Measurements from ENCODE around the gene TBC1D22A. TPM values are rescaled to one million over a fixed set of nuclear protein-coding genes. Genes with fewer than 3 reads are reported as not detected.
A peak's percentile ranks its signal among the peaks of the same experiment; 100 is the strongest.

TBC1D22A gene
- total RNA-seq, 6 experiments from 2014 or later = 10.9 to 18.1 (median 14.0) TPM

DNA sequence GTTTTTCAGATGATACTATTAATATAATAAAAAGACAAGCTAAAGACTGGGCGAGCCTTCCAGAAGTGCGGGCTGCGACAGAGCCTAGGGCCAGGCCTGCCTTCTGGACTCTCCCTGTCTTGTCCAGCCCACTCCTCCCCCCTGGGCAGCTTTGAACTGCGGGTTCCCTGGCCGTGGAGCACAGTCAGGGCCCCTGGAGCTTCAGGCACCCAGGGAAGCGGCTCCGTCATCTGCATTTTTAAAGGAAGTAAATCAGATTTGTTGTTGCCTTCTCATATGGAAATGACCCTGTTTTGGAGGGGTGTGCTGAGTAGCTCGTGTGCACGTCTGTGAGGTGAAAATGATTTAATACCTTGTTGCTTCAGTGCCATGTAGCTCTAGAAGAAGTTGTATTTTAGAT lies 265.3 kb downstream of the TBC1D22A start:
- Histone ChIP-seq H3K9me3 (no peaks in the 10 kb centered on the region), H3K27me3 (no peaks in the 10 kb centered on the region), H3K36me3 (no peaks in the 10 kb centered on the region), H3K27ac (no peak overlapping the region), H3K4me1 (no peaks in the 10 kb centered on the region), H3K4me3 (no peak overlapping the region)
- intact Hi-C loops (cut with DNase I) = no loop called here
- ATAC-seq = no peak
- WGBS (ENCODE audit: insufficient coverage, low coverage, low lambda C conversion rate, missing lambda C conversion rate) = 93% methylated on average over 6 of the region's 9 CpGs
- TF ChIP-seq, protein P1, sequence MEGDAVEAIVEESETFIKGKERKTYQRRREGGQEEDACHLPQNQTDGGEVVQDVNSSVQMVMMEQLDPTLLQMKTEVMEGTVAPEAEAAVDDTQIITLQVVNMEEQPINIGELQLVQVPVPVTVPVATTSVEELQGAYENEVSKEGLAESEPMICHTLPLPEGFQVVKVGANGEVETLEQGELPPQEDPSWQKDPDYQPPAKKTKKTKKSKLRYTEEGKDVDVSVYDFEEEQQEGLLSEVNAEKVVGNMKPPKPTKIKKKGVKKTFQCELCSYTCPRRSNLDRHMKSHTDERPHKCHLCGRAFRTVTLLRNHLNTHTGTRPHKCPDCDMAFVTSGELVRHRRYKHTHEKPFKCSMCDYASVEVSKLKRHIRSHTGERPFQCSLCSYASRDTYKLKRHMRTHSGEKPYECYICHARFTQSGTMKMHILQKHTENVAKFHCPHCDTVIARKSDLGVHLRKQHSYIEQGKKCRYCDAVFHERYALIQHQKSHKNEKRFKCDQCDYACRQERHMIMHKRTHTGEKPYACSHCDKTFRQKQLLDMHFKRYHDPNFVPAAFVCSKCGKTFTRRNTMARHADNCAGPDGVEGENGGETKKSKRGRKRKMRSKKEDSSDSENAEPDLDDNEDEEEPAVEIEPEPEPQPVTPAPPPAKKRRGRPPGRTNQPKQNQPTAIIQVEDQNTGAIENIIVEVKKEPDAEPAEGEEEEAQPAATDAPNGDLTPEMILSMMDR (IDR thresholded peaks at IDR 0.05) = no peak
- TF ChIP-seq POLR2A (IDR thresholded peaks at IDR 0.05) = no peak
- DNase-seq = peak in 1 of 3 donors; percentile 5

DNA sequence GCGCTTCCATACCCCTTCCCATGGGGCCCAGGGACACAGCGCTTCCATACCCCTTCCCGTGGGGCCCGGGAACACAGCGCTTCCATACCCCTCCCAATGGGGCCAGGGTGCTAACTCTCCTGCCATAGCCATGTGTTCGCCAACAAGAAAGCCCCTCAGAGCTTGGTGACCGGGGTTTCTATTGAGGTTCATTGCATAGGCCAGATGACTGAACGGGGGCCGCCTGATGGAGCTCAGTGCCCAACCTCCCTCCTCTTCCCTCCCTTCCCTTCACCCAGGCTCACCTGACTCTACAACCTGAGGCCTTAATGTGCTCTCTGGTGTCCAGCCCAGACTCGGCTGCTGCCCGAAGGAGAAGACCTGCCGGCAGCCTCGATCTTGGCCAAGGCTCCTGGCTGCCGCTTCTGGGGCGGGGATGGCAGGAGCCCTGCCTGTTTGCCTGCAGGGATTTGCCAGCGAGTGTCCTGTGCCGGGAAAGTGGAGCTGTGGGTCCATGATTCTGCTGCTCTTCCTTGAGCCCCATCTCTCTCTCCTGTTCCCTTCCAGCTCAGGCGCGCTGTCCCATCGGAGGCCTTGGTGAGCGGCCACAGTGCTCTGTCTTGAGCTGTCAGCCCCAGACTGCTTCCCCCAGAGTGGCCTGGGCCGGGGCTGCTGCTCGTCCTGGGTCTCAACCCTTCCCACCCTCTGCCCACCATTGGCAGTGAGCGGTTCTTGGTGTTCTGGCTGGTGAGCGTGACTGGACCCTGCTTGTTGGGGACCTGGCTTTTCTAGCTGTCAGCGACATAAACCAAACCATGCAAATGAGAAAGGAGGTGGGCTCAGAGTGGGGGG lies 267.0 kb downstream of the TBC1D22A start:
- peak in 2 of 3 donors; percentile 9 to 33 for DNase-seq
- 95% methylated on average over 6 of the region's 26 CpGs for WGBS (ENCODE audit: insufficient coverage, low coverage, low lambda C conversion rate, missing lambda C conversion rate)
- Histone ChIP-seq H3K36me3 (no peaks in the 10 kb centered on the region), H3K27me3 (no peaks in the 10 kb centered on the region), H3K27ac (no peak overlapping the region), H3K9me3 (no peaks in the 10 kb centered on the region), H3K4me1 (no peaks in the 10 kb centered on the region), H3K4me3 (no peak overlapping the region)
- ATAC-seq = no peak
- intact Hi-C loops (cut with DNase I) = no loop called here
- TF ChIP-seq POLR2A (IDR thresholded peaks at IDR 0.05) = no peak
- TF ChIP-seq, protein P1 (IDR thresholded peaks at IDR 0.05) = no peak

DNA sequence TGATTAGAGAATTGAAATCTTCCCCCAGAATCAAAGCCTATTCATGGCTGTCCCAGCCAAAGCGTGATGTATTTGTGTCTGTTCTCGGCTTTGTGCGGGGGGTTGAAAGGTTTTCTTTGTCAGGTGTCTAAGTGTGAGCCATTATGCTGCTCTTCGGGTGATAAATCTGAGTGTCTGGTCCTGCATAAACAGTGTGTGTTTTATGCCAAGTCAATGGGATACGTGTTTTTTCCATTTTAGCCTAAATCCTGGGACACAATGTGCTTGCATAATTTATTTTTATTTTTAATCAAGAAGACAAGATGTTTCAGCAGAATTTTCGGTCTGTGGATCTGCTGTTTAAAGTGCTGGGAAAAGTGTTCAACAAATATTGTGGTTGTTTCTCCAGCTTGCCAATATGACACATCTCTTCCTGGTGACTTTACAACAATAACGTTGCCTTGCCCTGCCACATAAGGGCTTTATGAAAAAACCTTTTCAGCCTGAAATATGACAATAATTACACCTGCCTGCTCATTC lies 267.8 kb downstream of the TBC1D22A start:
- 88% methylated on average over 7 of the region's 7 CpGs for WGBS (ENCODE audit: insufficient coverage, low coverage, low lambda C conversion rate, missing lambda C conversion rate)
- no peaks in the 10 kb centered on the region for H3K4me1 ChIP-seq
- H3K9me3 ChIP-seq = no peaks in the 10 kb centered on the region
- no peak overlapping the region for H3K27ac ChIP-seq
- intact Hi-C loops (cut with DNase I) = no loop called here
- ATAC-seq (no peak), DNase-seq (no peak)
- no peaks in the 10 kb centered on the region for H3K36me3 ChIP-seq
- TF ChIP-seq, protein P1 (IDR thresholded peaks at IDR 0.05) = no peak
- TF ChIP-seq POLR2A (IDR thresholded peaks at IDR 0.05) = no peak
- no peak overlapping the region for H3K4me3 ChIP-seq
- H3K27me3 ChIP-seq = no peaks in the 10 kb centered on the region

- no peaks in the 10 kb centered on the region for H3K9me3 ChIP-seq
- no peak overlapping the region for H3K4me3 ChIP-seq
- no peaks in the 10 kb centered on the region for H3K36me3 ChIP-seq
- intact Hi-C loops (cut with DNase I) = no loop called here
- DNase-seq (peak in 2 of 3 donors; percentile 6 to 42), ATAC-seq (no peak)
- no peak overlapping the region for H3K27ac ChIP-seq
- TF ChIP-seq, protein P1 (IDR thresholded peaks at IDR 0.05) = no peak
- TF ChIP-seq POLR2A (IDR thresholded peaks at IDR 0.05) = no peak
- 93% methylated on average over 3 of the region's 24 CpGs for WGBS (ENCODE audit: insufficient coverage, low coverage, low lambda C conversion rate, missing lambda C conversion rate)
- no peaks in the 10 kb centered on the region for H3K4me1 ChIP-seq
- no peaks in the 10 kb centered on the region for H3K27me3 ChIP-seq
These were observed 268.6 kb downstream of the TBC1D22A start for GRCh38 chr22:47030881-47031627.

All from right lobe of liver (tissue), 6 donors.